Colonic mucosa (tissue), 4 donors: ENCODE results near the gene RTL9. TPM values are rescaled to one million over a fixed set of nuclear protein-coding genes. Genes with fewer than 3 reads are reported as not detected.

Experiments
- DNase-seq: peaks from one replicate; pipeline ENCODE4 v3.0.0-alpha.2; 2020
- H3K27ac ChIP-seq: fragments of 200-600 bp; one replicate; pipeline ENCODE4 v1.8.0; 2021
- H3K27me3 ChIP-seq: fragments of 200-600 bp; one replicate; pipeline ENCODE4 v1.8.0; 2021
- H3K36me3 ChIP-seq: fragments of 200-600 bp; one replicate; pipeline ENCODE4 v1.8.0; 2021
- H3K4me1 ChIP-seq: fragments of 200-600 bp; one replicate; pipeline ENCODE4 v1.8.0; 2021; ENCODE audit warnings: mild to moderate bottlenecking
- H3K4me3 ChIP-seq: fragments of 200-600 bp; one replicate; pipeline ENCODE4 v1.8.0; 2021
- H3K9ac ChIP-seq, 2 donors: one replicate each; pipeline ENCODE4 v1.7.0; 2013; ENCODE audit warnings: control low read depth in 2 of 2, low read depth in 2 of 2, low read length in 2 of 2
- H3K9me3 ChIP-seq: fragments of 200-600 bp; one replicate; pipeline ENCODE4 v1.8.0; 2021
- intact Hi-C: fragments of 100-400 bp; cut with DNase I; formaldehyde crosslinking; loops from one replicate; pipeline ENCODE4 v1.14.1; 2022
- total RNA-seq, 2 donors: library from RNA; stranded (reverse); fragmentation: NEBNext Ultra II Directional in 1 of 2; extraction: Animal tissue kit (Norgen Biotek cat#: 25700) in 1 of 2; gene quantifications; one replicate each; pipeline ENCODE4 v1.2.1, GENCODE V29; 2021
- TF ChIP-seq, protein P1 (sequence below): fragments of 200-600 bp; IDR thresholded peaks from one replicate; pipeline ENCODE4 v1.8.0; 2022; ENCODE audit warnings: antibody characterized with exemption, mild to moderate bottlenecking
- donor health status: healthy.
- donor health status: DM: no; HTN: no; CAD: no.
- donor health status: DM: no; HTN: no; CAD: no.

RTL9 gene
- total RNA-seq, 2 donors from 2014 or later: not detected

DNA sequence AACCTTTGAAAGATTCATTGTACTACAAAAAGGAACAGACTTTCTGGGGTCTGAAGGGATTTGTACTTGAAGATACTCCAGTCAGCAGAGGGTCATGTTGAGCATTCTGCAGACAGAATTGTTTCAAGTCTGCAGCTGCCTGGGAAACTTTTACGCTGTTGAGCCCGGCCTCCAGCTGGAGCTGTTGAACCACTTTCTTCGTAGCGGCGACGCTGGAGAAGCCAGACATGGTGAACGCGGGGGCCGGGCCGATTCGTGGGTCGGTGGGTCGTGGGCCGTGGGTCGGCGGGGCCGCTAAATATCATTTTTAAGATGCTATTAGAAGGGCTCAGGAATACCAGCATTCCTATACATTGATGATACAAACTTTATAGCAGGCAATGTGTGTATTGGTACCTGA is 12.0 kb upstream of the RTL9 start:
- intact Hi-C loops: no loop called here
- no peak for DNase-seq

DNA sequence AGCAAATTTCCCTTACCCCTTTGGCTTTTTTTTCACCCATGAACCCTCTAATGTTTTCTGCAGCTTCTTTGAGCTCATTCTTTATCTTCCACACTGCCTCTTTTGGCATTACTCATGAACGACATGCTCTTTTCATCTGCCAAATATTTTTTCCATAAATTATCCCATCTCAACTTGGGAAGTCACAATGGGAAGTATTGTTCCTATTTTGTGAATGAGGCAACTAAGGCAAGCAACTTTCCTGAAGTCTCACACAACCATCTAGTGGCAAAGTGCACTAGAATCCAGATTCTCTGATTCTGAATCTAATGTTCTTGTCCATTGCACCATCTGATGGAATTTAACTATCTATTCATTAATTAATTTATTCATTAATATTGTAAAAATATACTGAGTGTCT is 625 bp downstream of the RTL9 start:
- TF ChIP-seq, protein P1, sequence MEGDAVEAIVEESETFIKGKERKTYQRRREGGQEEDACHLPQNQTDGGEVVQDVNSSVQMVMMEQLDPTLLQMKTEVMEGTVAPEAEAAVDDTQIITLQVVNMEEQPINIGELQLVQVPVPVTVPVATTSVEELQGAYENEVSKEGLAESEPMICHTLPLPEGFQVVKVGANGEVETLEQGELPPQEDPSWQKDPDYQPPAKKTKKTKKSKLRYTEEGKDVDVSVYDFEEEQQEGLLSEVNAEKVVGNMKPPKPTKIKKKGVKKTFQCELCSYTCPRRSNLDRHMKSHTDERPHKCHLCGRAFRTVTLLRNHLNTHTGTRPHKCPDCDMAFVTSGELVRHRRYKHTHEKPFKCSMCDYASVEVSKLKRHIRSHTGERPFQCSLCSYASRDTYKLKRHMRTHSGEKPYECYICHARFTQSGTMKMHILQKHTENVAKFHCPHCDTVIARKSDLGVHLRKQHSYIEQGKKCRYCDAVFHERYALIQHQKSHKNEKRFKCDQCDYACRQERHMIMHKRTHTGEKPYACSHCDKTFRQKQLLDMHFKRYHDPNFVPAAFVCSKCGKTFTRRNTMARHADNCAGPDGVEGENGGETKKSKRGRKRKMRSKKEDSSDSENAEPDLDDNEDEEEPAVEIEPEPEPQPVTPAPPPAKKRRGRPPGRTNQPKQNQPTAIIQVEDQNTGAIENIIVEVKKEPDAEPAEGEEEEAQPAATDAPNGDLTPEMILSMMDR: no peak
- no peak overlapping the region for H3K4me3 ChIP-seq
- no peak overlapping the region for H3K9ac ChIP-seq
- no peaks in the 10 kb centered on the region for H3K4me1 ChIP-seq
- intact Hi-C loops: no loop called here
- DNase-seq: no peak
- H3K9me3 ChIP-seq: no peaks in the 10 kb centered on the region
- no peak overlapping the region for H3K27ac ChIP-seq
- no peaks in the 10 kb centered on the region for H3K36me3 ChIP-seq
- H3K27me3 ChIP-seq: no peaks in the 10 kb centered on the region

More for the DNA sequence above, 12.0 kb upstream of the RTL9 start:
- no peaks in the 10 kb centered on the region for H3K27me3 ChIP-seq
- no peak overlapping the region for H3K27ac ChIP-seq
- no peaks in the 10 kb centered on the region for H3K36me3 ChIP-seq
- H3K4me1 ChIP-seq: no peaks in the 10 kb centered on the region
- no peak overlapping the region for H3K4me3 ChIP-seq
- no peak overlapping the region for H3K9ac ChIP-seq
- TF ChIP-seq, protein P1: no peak
- no peaks in the 10 kb centered on the region for H3K9me3 ChIP-seq

DNA sequence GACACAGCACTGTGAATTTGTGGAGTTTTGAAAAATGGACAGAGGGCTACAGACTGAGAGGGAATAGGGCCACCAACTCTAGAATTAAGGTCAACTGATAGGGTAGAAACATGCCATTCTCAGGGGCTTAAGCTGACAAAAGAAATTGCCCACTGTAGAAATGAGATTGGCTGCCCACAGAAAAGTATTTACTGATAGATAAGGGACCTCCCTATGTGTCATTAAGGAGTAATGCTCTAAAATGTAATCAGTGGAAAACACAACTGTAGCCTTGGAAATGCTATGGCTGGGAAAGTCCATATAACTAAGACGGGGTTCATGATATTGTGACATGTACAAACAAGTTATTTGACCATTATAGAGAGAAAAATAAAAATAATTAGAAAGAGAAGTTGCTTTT is 4.6 kb downstream of the RTL9 start:
- Histone ChIP-seq H3K4me3 (no peak overlapping the region), H3K27ac (no peak overlapping the region), H3K9me3 (no peaks in the 10 kb centered on the region), H3K4me1 (no peaks in the 10 kb centered on the region), H3K36me3 (no peaks in the 10 kb centered on the region), H3K9ac (no peak overlapping the region), H3K27me3 (no peaks in the 10 kb centered on the region)
- TF ChIP-seq, protein P1: no peak
- no peak for DNase-seq
- intact Hi-C loops: no loop called here

DNA sequence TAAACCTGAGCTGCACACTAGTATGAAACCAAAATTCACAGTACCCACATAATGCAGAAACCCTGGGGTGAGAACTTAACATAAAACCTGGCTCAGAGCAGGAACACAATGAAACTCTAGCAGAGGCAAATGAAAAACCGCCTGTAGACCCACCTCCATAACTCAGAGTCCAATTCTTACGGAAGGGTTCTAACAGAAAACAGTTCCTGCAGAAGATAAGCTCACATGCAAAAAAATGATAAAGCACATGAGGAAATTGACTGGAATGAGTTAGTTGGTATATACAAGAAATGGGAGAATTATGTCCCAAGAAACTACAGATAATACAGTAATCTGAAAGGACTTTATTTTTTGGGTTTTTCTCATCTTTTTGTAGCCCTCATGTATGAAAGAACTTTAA is 14.7 kb downstream of the RTL9 start:
- Histone ChIP-seq H3K36me3 (no peaks in the 10 kb centered on the region), H3K9ac (no peak overlapping the region), H3K27ac (no peak overlapping the region), H3K4me3 (no peak overlapping the region), H3K27me3 (no peaks in the 10 kb centered on the region), H3K4me1 (no peaks in the 10 kb centered on the region), H3K9me3 (no peaks in the 10 kb centered on the region)
- TF ChIP-seq, protein P1: no peak
- intact Hi-C loops: no loop called here
- no peak for DNase-seq

DNA sequence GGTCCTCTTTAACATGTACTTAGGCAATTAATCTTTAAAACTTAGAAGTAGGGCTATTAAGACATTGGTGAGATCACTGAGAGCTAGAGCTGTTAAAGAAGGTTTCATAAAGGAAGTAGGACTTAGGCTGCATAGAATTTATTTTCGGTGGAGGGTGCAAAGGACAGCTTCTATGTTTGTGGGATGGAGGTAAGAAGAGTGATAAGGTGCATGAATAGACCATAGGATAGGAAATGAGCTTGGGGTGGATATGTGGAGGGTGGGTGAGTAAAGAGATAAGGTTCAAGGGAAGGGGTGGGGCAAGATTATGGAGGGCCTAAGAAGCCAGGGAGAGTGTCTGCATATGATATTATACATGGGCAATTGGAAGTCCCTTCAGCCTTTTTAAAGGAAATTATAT is 15.9 kb downstream of the RTL9 start:
- intact Hi-C loops: no loop called here

More for the DNA sequence above, 15.9 kb downstream of the RTL9 start:
- Histone ChIP-seq H3K9me3 (no peaks in the 10 kb centered on the region), H3K4me1 (no peaks in the 10 kb centered on the region), H3K36me3 (no peaks in the 10 kb centered on the region), H3K27me3 (no peaks in the 10 kb centered on the region), H3K4me3 (no peak overlapping the region), H3K27ac (no peak overlapping the region), H3K9ac (no peak overlapping the region)
- TF ChIP-seq, protein P1: no peak
- no peak for DNase-seq
